Fibroblast of lung (primary cell): ENCODE results near the gene MBLAC1. TPM values are rescaled to one million over a fixed set of nuclear protein-coding genes. Genes with fewer than 3 reads are reported as not detected.

Experiments
- DNase-seq, 2 donors: peaks; one replicate each; pipeline versions ENCODE4 v3.0.0 to v3.0.0-alpha.2; 2010; ENCODE audit warnings: low read depth in 2 of 2
- H2AFZ ChIP-seq: 2 replicates; pipeline ENCODE4 v1.5.1; 2012; ENCODE audit warnings: low read length, control low read depth, inconsistent platforms
- H3K27ac ChIP-seq: 2 replicates; pipeline ENCODE4 v1.5.1; 2011; ENCODE audit warnings: low read length, control low read depth; ENCODE audit not compliant: insufficient read depth
- H3K27me3 ChIP-seq: 2 replicates; pipeline ENCODE4 v1.5.1; 2011; ENCODE audit warnings: mild to moderate bottlenecking, low read length; ENCODE audit not compliant: control insufficient read depth, insufficient read depth
- H3K36me3 ChIP-seq: 2 replicates; pipeline ENCODE4 v1.5.1; 2011; ENCODE audit warnings: low read length; ENCODE audit not compliant: control insufficient read depth, insufficient read depth
- H3K4me1 ChIP-seq: 2 replicates; pipeline ENCODE4 v1.5.1; 2011; ENCODE audit warnings: low read length; ENCODE audit not compliant: control insufficient read depth, insufficient read depth; ENCODE audit errors: extremely low read depth
- H3K4me2 ChIP-seq: 2 replicates; pipeline ENCODE4 v1.5.1; 2011; ENCODE audit warnings: low read length, control low read depth; ENCODE audit not compliant: insufficient read depth; ENCODE audit errors: extremely low read depth
- H3K4me3 ChIP-seq, 4 experiments: fragments of 200-600 bp in 1 of 4; sonication (generic) in 1 of 4; replicated peaks in 1 of 4; 2 replicates each; pipeline ENCODE4 v1.5.1; 2011 to 2016; ENCODE audit warnings: low read length in 4 of 4, low read depth in 3 of 4, mild to moderate bottlenecking in 3 of 4, control low read depth in 2 of 4, inconsistent platforms in 1 of 4, mixed read lengths in 1 of 4; ENCODE audit not compliant: insufficient read depth in 1 of 4; ENCODE audit errors: control extremely low read depth in 1 of 4
- H3K79me2 ChIP-seq: 2 replicates; pipeline ENCODE4 v1.5.1; 2012; ENCODE audit warnings: mild to moderate bottlenecking, low read length, inconsistent platforms; ENCODE audit not compliant: control insufficient read depth, insufficient read depth
- H3K9ac ChIP-seq: 2 replicates; pipeline ENCODE4 v1.5.1; 2011; ENCODE audit warnings: mild to moderate bottlenecking, low read length, control low read depth; ENCODE audit not compliant: insufficient read depth
- H3K9me3 ChIP-seq: 2 replicates; pipeline ENCODE4 v1.5.1; 2012; ENCODE audit warnings: low read depth, low read length; ENCODE audit not compliant: control insufficient read depth, insufficient read depth
- H4K20me1 ChIP-seq: 2 replicates; pipeline ENCODE4 v1.5.1; 2011; ENCODE audit warnings: low read length; ENCODE audit not compliant: control insufficient read depth, insufficient read depth; ENCODE audit errors: extremely low read depth
- EZH2 ChIP-seq: IDR thresholded peaks from 2 replicates; pipeline ENCODE4 v1.5.1; 2012; ENCODE audit warnings: low read length, control low read depth, mild to moderate bottlenecking; ENCODE audit errors: missing control alignments
- polyA plus RNA-seq, 2 donors: library from polyadenylated mRNA; depleted of rRNA in 1 of 2; stranded (reverse) in 1 of 2; unstranded in 1 of 2; fragments of >200 nt; gene quantifications; 2 replicates each; pipeline ENCODE4 v1.2.1, GENCODE V29; 2011 to 2012; ENCODE audit warnings: missing spikeins in 1 of 2
- total RNA-seq: library from RNA; depleted of rRNA; stranded (reverse); fragments of >200 nt; gene quantifications from 2 replicates; pipeline ENCODE4 v1.2.1, GENCODE V29; 2014
- TF ChIP-seq, protein P1 (sequence below), 2 donors: IDR thresholded peaks in 1 of 2; conservative IDR thresholded peaks in 1 of 2; 1 replicate in 1 of 2; 2 replicates in 1 of 2; pipeline ENCODE4 v1.5.1; 2011 to 2012; ENCODE audit warnings: low read length in 2 of 2, control low read depth in 1 of 2, inconsistent platforms in 1 of 2, low read depth in 1 of 2, mild to moderate bottlenecking in 1 of 2

MBLAC1 gene
- total and polyA plus RNA-seq, 2 donors (not counting 1 experiment from before 2014, with no cell fraction given) = 0.75 to 2.5 TPM

GRCh38 chr7:100119970-100120732 lies 6.6 kb upstream of the MBLAC1 start:
- peaks cover 3% of the 10 kb centered on the region for H3K36me3 ChIP-seq
- H3K4me3 ChIP-seq = peak overlapping the region; percentile 79 to 96 (median 92)
- H3K9me3 ChIP-seq = no peaks in the 10 kb centered on the region
- peak overlapping the region; percentile 97 for H2AFZ ChIP-seq
- no peak for TF ChIP-seq EZH2
- TF ChIP-seq, protein P1, sequence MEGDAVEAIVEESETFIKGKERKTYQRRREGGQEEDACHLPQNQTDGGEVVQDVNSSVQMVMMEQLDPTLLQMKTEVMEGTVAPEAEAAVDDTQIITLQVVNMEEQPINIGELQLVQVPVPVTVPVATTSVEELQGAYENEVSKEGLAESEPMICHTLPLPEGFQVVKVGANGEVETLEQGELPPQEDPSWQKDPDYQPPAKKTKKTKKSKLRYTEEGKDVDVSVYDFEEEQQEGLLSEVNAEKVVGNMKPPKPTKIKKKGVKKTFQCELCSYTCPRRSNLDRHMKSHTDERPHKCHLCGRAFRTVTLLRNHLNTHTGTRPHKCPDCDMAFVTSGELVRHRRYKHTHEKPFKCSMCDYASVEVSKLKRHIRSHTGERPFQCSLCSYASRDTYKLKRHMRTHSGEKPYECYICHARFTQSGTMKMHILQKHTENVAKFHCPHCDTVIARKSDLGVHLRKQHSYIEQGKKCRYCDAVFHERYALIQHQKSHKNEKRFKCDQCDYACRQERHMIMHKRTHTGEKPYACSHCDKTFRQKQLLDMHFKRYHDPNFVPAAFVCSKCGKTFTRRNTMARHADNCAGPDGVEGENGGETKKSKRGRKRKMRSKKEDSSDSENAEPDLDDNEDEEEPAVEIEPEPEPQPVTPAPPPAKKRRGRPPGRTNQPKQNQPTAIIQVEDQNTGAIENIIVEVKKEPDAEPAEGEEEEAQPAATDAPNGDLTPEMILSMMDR (conservative IDR thresholded peaks at IDR 0.05 in 1 of 2, IDR thresholded peaks at IDR 0.05 in 1 of 2; ENCODE audit: low read depth in 1 of 2, low read length in 2 of 2) = no peak
- peak overlapping the region; percentile 79 for H3K4me2 ChIP-seq
- H3K79me2 ChIP-seq = peaks cover 16% of the 10 kb centered on the region
- no peaks in the 10 kb centered on the region for H3K27me3 ChIP-seq
- H3K4me1 ChIP-seq = peaks cover 3% of the 10 kb centered on the region
- no peaks in the 10 kb centered on the region for H4K20me1 ChIP-seq
- H3K27ac ChIP-seq = peak overlapping the region; percentile 89
- peak; percentile 51 to 65 for DNase-seq
- H3K9ac ChIP-seq = peak overlapping the region; percentile 63

DNA sequence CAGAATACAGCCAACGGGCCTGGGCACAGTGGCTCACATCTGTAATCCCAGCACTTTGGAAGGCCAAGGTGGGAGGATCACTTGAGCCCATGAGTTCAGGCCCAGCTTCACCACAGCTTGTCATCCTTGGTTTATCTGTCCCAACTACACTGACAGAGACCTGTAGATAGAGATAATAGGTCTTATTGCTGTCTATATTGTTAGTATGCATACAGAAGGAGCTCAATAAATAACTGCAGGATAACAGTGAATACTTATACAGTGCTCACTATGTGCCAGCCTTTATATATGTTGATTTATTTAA lies 6.1 kb upstream of the MBLAC1 start:
- H3K27me3 ChIP-seq = no peaks in the 10 kb centered on the region
- H3K4me3 ChIP-seq = peak overlapping the region; percentile 79 to 96 (median 92)
- peak overlapping the region; percentile 89 for H3K27ac ChIP-seq
- H3K36me3 ChIP-seq = peaks cover 3% of the 10 kb centered on the region
- no peak for DNase-seq
- peaks cover 16% of the 10 kb centered on the region for H3K79me2 ChIP-seq
- H4K20me1 ChIP-seq = no peaks in the 10 kb centered on the region
- H3K4me1 ChIP-seq = peaks cover 3% of the 10 kb centered on the region
- H3K4me2 ChIP-seq = peak overlapping the region; percentile 79
- H2AFZ ChIP-seq = no peak overlapping the region
- no peaks in the 10 kb centered on the region for H3K9me3 ChIP-seq
- no peak for TF ChIP-seq EZH2
- TF ChIP-seq, protein P1 (conservative IDR thresholded peaks at IDR 0.05 in 1 of 2, IDR thresholded peaks at IDR 0.05 in 1 of 2; ENCODE audit: low read depth in 1 of 2, low read length in 2 of 2) = no peak
- H3K9ac ChIP-seq = no peak overlapping the region

GRCh38 chr7:100122067-100122466 lies 4.7 kb upstream of the MBLAC1 start:
- no peak for DNase-seq
- TF ChIP-seq, protein P1 (conservative IDR thresholded peaks at IDR 0.05 in 1 of 2, IDR thresholded peaks at IDR 0.05 in 1 of 2; ENCODE audit: low read depth in 1 of 2, low read length in 2 of 2) = no peak
- TF ChIP-seq EZH2 = no peak
- Histone ChIP-seq H3K79me2 (peaks cover 16% of the 10 kb centered on the region), H3K4me3 (no peak overlapping the region), H3K4me2 (no peak overlapping the region), H3K36me3 (peaks cover 3% of the 10 kb centered on the region), H3K9me3 (no peaks in the 10 kb centered on the region), H3K9ac (no peak overlapping the region), H3K27me3 (no peaks in the 10 kb centered on the region), H2AFZ (no peak overlapping the region), H3K27ac (no peak overlapping the region), H4K20me1 (no peaks in the 10 kb centered on the region), H3K4me1 (peaks cover 3% of the 10 kb centered on the region)
